HG02759 (cell line): Measurements from ENCODE around the gene UTP18.
A peak's percentile ranks its signal among the peaks of the same experiment; 100 is the strongest.
"Not testable (repeated sequence)": the region's sequence is repeated elsewhere in the genome, so short reads cannot be mapped to it uniquely, and the experiment has no call there.

Experiments
- ATAC-seq: cut with Tn5 transposase; IDR thresholded peaks from one replicate; pipeline ENCODE4 v1.9.1; 2021; ENCODE audit warnings: mild to moderate bottlenecking, moderate library complexity; ENCODE audit not compliant: unreplicated experiment

The UTP18 gene

DNA sequence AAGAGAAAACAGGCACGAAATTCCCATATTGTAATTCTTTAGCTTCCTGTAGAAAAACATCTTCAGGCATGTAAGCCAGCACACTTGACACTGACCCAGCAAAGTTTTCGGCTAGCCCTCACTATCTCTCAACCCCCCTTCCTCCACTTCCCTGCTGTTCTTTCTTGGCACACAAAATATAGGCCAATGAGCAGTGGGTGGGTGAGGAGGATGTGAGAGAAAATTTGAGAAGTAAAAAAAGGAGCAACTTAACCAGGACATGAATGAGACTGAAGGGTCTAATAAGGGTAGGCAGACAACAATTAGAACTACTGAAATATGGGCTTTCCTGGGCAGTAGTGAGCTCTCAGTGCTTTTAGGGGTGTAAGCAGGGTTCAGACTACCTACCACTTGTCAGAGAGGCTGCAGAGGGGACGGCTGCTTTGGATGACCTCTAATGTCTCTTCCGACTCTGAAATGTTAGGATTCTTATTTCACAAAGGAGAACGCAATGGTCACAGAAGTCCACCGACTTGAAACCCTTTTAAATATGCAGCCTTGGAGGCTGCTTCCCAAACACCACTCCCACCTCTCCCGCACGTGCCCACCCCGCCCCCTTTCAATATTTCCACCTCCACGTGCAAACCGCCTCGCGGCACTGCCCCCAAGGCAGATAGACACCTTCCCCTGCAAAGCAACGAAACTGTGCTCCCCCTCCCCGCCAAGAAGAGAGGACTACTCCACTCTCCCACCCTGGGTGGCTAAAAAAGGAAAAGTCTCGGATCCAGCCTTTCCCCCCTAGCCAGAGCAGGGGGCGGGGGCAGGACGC is 1.4 kb upstream of the UTP18 start:
- no peak for ATAC-seq

DNA sequence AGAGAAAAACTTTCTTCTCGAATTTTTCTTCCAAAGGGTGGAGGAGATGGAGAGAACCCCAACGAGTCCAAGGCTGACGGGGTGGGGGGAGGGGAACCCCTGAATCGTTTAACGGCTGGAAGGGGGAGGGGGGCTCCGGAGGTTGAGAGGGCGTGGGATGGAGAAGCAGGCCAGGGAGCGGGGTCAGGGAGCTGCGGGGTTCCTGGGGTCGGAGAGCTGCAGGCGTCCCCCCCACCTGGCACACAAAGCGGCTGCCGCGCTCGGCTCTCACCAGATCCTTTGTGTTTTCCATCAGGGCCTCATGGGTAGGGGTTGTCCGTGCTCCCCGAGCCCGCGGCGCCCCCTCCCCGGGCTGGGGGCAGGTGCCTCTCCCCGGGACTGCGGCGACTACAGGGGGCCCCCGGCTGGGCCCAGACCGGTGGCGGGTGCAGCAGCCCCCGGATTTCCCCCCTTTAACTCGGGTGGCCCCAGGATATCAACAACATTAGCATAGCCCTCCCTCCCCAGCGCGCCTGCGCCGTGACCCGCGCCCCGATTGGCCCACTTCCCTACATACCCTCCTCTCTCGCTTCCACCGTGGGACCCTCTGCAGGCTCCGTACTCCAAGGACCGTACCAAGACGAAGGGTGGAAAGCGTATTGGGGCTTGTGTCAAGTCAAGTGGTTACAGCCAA is 646 bp upstream of the UTP18 start, which contains the start of gene MBTD1:
TSS of gene MBTD1 (minus strand) at position 486 of the 673 bp plus-strand sequence. CDS start 34,888 bp downstream, outside the sequence.
- peak; percentile 78 for ATAC-seq

DNA sequence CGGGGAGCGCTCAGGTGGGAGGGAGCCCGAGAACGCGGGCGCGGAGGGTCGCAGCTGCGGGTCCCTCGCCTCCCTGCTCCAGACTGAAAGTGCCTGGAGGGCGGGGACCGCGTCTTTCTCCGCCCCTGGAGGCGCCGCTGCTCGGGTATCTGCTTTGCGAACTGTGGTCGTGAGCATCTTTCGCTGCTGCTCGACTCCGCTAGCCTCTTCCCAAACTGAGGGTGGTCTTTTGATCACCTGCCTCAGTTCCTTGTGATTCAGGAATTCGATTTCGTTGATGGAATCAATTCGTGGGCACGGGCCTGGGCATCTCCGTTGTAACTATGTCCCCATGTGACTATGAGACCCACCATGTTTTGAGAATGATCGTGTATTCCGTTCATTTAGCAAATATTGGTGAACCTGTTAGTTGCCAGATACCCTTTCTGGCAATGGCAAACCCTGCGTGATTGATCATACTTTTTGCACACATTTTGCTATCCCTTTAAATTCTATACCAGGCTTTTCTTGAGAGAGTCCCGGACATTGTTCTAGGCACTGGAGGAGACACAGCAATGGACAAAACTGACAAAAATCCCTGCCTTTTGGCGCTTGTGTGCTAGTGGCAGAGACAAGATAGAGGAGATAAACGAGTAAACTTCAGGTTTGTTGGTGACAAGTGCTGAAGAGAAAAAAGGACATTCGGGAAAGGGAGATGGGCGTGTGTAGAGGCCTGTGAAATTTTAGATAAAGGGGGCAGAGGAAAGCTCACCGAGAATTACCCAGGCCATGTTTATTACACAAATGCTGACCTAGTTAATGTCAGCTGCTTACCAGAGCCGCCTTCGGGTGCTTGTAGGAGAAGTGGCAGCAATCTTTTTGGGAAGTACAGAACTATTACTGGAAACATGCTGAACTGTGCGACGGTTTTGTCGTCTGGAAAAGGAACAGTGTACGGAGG is 948 bp downstream of the UTP18 start:
- ATAC-seq: no peak

DNA sequence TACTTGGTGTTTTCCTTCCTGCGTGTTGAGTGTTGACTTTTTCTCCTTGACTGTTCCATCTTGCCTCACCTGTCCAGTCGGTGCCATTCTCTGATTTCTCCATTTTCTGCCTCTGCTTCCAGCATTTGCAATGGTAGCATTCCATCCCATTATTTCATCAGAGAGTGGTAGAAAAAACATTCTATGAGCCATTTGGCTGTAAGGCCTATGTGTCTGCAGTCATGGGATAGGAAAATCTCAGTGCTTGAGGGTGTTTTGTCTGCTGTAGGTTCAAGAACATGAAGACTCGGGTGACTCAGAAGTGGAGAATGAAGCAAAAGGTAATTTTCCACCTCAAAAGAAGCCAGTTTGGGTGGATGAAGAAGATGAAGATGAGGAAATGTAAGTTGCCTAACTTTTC is 2.7 kb downstream of the UTP18 start:
- ATAC-seq: no peak

DNA sequence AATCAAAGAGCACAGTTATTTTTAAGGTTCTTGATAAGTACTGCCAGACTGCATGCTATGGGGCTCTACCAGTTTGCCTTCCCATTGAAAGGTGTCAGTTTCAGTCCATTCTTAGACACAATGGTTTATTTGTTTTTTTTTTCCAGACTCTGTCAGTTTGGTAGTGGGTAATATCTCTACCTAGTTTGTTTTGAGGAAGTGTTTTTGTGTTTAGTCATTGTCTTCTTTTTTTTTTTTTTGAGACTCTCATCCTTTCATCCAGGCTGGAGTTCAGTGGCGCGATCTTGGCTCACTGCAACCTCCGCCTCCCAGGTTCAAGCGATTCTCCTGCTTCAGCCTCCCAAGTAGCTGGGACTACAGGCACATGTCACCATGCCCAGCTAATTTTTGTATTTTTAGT is 4.1 kb downstream of the UTP18 start:
- not testable (repeated sequence) for ATAC-seq

DNA sequence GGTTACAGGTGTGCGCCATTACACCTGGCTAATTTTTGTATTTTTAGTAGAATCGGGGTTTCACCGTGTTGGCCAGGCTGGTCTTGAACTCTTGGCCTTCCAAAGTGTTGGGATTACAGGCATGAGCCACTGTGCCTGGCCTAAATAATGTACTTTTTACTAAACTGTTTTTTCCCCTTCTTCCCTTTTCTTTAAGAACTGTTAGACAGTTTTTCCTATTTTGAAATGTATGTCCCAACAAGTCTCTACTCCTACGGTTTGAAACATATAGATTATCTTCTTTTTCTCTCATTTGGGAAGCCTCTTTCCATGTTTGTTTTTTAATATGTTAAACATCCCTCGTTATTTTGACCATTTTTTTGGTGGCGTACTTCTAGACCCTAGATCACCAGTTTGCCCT is 9.6 kb downstream of the UTP18 start:
- ATAC-seq: no peak

DNA sequence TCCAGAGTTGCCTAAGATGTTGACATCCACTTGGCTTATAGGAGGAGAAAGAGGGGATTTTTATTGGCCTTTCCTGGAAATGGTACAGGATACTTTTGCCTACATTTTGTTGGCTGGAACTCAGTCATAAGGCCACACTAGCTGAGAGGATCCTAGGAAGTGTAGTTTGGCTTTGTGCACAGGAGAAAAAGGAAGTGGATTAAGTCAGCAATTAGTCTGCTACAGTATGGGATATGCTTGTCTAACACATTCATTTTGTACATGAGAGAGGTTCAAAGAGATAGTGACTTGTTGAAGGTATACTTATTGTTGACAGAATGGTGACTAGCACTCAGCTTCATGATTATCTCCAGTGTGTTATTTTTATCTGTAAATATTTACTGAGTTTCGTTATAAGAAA is 10.3 kb downstream of the UTP18 start:
- ATAC-seq: no peak

DNA sequence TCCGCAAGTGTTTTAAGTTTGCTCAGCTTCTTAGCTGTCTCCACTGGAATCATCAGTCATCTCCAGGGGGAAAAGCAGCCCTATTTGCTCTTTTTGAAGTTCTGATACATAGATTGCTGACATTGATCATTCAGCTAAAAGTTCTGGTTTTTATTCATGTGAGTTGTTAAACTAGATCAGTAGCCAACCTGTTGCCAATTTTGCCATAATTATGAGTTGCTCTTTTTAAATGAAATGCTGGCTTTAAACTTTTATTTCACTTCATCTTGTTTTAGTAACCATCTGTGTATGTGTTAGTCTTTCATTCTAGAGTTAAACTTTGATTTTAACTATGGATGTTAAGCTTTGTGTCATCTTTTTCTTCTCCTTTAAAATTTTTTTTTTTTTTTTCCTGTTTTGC is 12.5 kb downstream of the UTP18 start:
- ATAC-seq: no peak

DNA sequence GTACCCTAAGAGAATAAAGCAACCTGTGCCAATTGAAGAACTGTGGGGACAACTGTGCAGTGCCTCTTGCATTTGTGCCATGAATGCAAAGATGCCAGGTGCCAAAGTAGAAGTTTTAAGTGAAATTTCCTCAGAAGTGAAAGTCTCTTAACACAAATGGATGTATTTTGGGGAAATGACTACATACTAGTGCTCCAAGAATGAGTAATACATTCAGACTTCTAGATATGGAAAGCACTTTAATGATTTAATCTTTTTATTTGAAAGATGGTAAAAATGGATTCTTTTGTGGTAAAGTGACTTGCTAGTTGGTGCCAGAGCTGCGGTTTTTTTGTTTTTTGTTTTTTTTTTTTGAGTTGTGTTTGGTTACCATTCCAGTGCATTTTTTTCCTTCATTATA is 15.0 kb downstream of the UTP18 start:
- ATAC-seq: no peak

DNA sequence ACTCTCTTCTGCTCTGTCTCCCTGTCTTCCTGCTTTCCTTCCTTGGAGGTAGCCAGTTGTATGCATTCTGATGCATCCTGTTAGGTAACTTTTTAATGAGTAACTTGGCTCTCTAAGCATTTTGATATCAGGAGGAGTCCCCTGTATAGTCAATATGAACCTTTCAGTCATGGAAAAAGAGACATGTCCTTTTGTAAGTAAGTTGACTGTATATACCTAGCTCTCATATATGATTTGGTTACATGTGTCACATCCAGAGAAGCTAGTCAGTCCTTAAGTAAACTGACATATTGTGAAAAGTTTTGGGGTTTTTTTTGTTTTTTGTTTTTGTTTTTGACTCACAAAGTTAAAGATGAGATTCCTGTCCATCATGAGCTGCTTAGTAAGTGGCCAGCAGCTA is 18.8 kb downstream of the UTP18 start:
- no peak for ATAC-seq

DNA sequence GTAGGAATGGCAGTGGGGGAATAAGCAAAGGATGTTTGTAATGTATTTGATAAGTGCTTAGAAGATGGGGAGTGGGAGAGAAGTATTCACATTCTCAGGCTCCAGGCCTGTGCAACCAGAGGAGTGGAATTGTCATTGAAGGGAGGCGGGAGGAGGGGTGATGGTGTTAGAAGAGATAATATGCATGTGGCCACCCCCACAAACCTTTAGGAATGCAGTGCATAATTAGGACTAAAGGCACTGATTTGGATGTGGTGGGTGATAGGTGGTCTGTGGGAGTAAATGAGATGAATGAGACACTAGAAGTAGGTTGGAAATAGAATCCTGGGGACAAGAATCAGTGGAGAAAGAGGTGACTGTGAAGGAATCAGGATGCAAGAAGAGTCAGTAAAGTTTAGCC is 27.1 kb downstream of the UTP18 start:
- no peak for ATAC-seq

DNA sequence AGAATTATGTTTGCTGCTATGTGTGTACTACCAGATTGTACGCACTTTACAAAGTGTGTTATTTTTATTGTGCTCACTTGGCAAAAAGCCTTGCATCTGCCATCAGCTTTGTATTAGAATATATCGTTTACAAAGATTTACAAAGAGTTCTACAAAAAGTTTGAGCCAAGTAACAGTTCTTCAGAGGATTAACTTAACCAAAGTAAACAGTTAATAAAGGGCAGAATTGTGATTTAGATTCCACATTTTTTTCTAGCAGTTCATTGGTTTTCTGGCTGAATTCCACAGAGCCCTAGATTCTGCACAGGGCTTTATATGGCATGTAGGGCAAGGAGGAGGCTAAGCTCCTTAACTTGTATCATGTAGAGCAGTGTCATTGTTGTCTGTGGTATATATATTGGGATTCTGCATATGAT is 29.4 kb downstream of the UTP18 start:
- no peak for ATAC-seq

DNA sequence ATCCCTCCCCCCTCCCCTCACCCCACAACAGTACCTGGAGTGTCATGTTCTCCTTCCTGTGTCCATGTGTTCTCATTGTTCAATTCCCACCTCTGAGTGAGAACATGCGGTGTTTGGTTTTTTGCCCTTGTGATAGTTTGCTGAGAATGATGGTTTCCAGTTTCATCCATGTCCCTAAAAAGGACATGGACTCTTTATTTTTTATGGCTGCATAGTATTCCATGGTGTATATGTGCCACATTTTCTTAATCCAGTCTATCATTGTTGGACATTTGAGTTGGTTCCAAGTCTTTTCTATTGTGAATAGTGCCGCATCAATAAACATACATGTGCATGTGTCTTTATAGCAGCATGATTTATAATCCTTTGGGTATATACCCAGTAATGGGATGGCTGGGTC is 34.0 kb downstream of the UTP18 start:
- not testable (repeated sequence) for ATAC-seq

DNA sequence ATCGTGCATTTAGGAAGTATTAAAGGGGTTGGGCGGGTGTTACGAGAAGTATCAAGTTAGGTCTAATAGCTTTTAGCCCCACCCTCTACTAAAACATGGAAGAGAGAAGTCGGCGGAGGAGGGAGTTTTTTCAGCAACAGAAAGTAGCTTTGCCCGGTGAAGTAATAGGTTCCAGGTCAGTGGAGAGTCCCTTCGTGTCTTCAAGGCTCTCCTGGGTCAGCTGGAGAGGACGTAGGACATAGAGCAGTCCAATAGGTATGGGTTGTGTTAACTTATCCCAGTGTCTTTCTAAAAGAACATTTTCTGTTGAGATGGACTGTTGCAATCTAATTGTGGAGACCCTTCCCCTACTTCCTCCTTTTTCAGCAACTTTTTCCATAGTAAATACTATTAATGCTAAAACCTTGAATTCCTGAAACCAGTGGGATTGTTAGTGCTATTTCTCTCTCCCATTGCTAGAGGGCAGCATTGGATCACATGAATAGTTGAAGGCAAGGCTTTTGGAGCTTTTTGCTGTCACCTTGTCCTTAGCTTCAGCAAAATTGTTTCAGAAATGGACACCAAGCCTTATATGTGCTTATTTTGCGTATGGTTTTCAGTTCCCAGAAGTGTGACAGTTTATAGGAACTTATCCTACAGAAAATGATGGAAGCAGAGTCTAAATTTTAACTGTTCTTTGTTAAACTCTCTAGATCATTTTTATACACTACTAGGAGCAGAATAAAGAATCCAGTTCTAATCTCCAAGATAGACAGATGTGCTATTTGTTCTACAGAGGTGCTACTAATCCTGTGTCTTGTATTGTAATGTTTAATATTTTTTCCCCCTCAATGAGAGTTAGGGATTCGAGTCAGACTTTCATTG is 38.4 kb downstream of the UTP18 start:
- ATAC-seq: no peak

DNA sequence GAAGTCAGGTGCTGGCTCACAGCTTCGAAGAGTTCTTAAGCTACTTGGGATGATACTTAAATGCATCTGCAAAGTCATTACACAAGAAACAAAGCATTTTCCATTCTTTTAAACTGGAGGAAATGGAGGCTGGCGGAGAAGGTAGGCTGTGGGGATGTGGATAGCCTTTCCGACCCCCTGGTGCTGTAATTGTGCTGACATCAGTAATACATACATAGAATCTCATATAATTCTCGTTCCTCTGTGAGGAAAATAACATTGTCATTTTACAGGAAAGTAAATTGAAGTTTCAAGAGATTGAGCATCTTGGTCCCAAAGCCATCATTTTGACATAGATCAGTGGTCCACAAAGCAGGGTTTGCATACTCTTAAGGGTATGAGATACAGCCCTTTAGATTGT is 39.5 kb downstream of the UTP18 start:
- ATAC-seq: no peak

DNA sequence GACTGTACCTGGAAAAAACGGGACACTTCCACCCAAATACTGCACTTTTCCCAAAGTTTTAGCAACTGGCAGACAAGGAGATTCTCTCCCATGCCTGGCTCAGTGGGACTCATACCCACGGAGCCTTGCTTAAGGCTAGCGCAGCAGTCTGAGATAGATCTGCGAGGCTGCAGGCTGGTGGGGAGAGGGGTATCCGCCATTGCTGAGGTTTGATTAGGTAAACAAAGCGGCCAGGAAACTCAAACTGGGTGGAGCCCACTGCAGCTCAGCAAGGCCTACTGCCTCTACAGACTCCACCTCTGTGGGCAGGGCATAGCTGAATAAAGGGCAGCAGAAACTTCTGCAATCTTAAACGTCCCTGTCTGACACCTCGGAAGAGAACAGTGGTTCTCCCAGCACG is 44.8 kb downstream of the UTP18 start:
- no peak for ATAC-seq

DNA sequence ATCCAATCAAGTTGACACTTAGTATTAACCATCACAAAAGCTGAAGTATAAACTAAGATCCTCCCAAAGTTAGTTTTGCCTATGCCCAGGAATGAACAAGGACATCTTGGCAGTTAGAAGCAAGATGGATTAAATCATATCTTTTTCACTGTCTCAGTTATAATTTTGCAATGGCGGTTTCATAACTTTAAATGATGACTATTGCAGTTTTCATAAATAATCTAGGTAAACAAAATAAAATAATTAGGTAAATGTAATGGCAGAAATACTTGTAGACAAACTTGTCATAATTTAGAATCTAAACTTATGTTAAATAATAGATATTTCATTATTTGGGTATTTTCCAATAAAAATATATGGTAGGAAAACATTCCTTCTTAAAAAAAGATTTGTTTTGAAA is 51.7 kb downstream of the UTP18 start:
- not testable (repeated sequence) for ATAC-seq

DNA sequence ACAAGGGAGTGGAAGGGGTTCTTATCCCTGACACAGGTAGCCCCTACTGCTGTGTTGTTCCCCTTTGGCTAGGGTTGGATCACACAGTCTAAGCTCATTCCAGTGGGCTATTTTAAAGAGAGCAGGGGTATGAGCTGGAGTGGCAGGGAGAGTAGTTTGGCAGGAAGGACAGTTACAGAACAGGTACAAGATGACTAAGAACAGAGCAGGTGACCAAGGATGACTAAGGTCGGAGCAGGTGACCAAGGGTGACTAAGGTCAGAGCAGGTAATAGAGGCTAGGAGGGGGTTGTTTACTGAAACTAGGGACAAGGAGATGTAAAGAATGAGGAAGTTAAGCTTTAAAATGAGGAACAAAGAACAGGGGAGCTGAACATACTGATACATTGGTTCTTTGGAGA is 58.8 kb downstream of the UTP18 start:
- no peak for ATAC-seq

DNA sequence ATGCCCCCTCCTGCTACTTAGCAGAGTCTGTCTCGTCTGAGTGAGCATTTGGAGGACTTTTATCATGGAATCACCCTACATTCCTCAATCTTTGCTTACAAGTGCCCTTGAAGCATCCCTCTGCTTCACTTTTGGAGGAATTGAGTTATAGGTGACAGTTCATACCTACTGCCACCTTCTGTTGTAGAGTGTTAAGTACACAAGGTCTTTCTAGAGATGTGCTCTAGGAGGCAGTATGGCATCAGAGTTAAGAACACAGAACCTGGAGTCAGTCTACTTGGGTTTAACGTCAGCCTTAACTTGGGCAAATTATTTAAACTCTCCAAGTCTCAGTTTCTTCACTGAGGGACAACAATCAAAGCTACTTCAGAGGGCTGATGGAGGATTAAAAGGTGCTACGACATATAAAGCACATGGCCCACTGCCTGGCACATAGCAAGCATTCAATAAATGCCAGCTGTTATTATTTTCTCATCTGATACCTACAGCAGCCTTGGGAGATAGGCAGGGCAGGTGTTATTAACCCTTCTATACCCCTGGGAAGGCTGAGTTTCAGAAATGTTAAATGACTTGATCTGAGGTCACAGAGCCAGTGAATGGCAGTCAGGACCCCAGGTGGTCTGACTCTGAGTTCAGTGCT is 62.2 kb downstream of the UTP18 start:
- ATAC-seq: no peak

DNA sequence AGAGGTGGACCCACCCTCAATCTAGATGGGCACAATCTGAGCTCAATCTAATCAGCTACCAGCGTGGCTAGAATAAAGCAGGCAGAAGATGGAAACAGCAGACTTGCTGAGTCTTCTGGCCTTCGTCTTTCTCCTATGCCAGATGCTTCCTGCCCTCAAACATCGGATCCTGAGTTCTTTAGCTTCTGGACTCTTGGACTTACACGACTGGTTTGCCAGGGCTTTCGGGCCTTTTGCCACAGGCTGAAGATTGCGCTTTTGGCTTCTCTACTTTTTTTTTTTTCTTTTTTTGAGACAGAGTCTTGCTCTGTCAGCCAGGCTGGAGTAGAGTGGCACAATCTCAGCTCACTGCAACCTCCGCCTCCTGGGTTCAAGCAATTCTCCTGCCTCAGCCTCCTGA is 65.1 kb downstream of the UTP18 start:
- ATAC-seq: no peak
